Measurements from ENCODE around the gene WWC2.

Gene WWC2

DNA sequence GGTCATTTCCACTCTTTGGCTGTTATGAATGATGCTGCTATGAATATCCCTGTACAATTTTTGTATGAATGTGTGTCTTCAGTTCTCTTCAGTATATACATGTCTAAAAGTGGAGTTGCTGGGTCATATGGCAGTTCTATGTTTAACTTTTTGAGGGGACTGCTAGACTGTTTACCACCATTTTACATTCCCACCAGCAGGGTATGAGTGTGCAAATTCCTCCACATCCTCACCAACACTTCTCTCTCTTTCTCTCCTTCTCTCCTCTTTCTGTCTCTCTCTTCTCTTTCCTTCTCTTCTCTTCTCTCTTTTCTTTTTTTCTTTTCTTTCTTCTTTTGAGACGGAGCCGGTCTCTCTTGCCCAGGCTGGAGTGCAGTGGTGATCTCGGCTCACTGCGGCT, 7.8 kb downstream of the WWC2 start:
- ChIA-PET CTCF (interaction anchor here (0.6 kb wide), 1 partner anchor 53 kb away, joined by 3 read pairs; no protein-coding TSS in a partner anchor), POLR2A (no interaction called here)
- H3K9me3 ChIP-seq (ENCODE audit: control insufficient read depth, insufficient read depth, low read depth, low read length), result no peaks in the 10 kb centered on the region
- no peaks in the 10 kb centered on the region for H3K36me3 ChIP-seq (ENCODE audit: control insufficient read depth in 2 of 2, insufficient read depth in 1 of 2, low read length in 2 of 2)
- no peak overlapping the region for H3K4me3 ChIP-seq (ENCODE audit: low read depth, low read length)
- TF ChIP-seq WT1 (tag by site-specific recombination; IDR thresholded peaks at IDR 0.05), result no peak
- no peak for TF ChIP-seq ZNF184 (tag by site-specific recombination; IDR thresholded peaks at IDR 0.05)
- no peak for TF ChIP-seq GLI4 (tag by site-specific recombination; IDR thresholded peaks at IDR 0.05)
- TF ChIP-seq, protein P1, sequence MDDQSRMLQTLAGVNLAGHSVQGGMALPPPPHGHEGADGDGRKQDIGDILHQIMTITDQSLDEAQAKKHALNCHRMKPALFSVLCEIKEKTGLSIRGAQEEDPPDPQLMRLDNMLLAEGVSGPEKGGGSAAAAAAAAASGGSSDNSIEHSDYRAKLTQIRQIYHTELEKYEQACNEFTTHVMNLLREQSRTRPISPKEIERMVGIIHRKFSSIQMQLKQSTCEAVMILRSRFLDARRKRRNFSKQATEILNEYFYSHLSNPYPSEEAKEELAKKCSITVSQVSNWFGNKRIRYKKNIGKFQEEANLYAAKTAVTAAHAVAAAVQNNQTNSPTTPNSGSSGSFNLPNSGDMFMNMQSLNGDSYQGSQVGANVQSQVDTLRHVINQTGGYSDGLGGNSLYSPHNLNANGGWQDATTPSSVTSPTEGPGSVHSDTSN (CRISPR knock-in tag; IDR thresholded peaks at IDR 0.05), result no peak
- TF ChIP-seq SETDB1 (IDR thresholded peaks at IDR 0.05; ENCODE audit: insufficient read length, low read length), result no peak
- TF ChIP-seq SCRT1 (tag by site-specific recombination; IDR thresholded peaks at IDR 0.05; ENCODE audit: borderline replicate concordance), result no peak
- TF ChIP-seq ZNF776 (tag by site-specific recombination; IDR thresholded peaks at IDR 0.05; ENCODE audit: borderline replicate concordance), result no peak
- no peak for TF ChIP-seq KLF8 (tag by site-specific recombination; IDR thresholded peaks at IDR 0.05)
- no peak for TF ChIP-seq ZNF211 (tag by site-specific recombination; IDR thresholded peaks at IDR 0.05; ENCODE audit: low read depth)
- TF ChIP-seq, protein P2, sequence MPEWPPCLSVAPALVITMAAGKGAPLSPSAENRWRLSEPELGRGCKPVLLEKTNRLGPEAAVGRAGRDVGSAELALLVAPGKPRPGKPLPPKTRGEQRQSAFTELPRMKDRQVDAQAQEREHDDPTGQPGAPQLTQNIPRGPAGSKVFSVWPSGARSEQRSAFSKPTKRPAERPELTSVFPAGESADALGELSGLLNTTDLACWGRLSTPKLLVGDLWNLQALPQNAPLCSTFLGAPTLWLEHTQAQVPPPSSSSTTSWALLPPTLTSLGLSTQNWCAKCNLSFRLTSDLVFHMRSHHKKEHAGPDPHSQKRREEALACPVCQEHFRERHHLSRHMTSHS (tag by site-specific recombination; IDR thresholded peaks at IDR 0.05), result no peak
- no peak overlapping the region for H3K27ac ChIP-seq (ENCODE audit: extremely low read depth, low read depth, low read length)
- H3K4me1 ChIP-seq (ENCODE audit: control insufficient read depth, insufficient read depth, low read length), result peaks cover 14% of the 10 kb centered on the region

DNA sequence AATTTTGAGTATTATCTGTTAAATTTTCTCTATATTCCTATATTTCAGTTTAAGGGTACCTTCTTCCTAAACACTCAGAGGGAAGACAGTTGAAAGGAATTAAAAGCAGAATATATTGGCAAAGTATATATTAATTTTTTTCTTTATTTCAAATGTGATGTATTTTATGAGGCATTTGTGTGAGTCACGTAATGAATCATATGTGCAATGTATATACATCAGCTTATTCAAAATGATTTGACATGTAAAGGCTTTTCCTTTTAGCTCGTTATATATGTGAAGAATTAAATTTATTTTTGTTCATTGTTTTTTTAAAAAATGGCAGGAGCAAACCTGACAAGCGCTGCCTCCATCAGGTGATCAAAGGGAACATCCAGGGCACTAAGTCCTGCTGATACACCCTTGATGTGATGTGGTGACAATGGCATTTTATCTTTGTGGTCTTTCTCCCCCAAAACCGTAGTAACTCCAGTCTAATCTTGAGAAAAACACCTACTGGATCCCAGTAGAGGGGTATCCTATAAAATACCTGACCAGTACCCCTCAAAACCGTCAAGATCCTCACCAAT, 8.9 kb downstream of the WWC2 start:
- H3K4me3 ChIP-seq (ENCODE audit: low read depth, low read length), result no peak overlapping the region
- H3K36me3 ChIP-seq (ENCODE audit: control insufficient read depth in 2 of 2, insufficient read depth in 1 of 2, low read length in 2 of 2), result no peaks in the 10 kb centered on the region
- H3K4me1 ChIP-seq (ENCODE audit: control insufficient read depth, insufficient read depth, low read length), result peaks cover 7% of the 10 kb centered on the region; the same call in 1 of the 2 replicates
- H3K27ac ChIP-seq (ENCODE audit: extremely low read depth, low read depth, low read length), result no peak overlapping the region
- ChIA-PET CTCF (interaction anchor here (0.7 kb wide), 1 partner anchor 9 kb away, joined by 3 read pairs; no protein-coding TSS in a partner anchor), POLR2A (no interaction called here)
- TF ChIP-seq, protein P3, sequence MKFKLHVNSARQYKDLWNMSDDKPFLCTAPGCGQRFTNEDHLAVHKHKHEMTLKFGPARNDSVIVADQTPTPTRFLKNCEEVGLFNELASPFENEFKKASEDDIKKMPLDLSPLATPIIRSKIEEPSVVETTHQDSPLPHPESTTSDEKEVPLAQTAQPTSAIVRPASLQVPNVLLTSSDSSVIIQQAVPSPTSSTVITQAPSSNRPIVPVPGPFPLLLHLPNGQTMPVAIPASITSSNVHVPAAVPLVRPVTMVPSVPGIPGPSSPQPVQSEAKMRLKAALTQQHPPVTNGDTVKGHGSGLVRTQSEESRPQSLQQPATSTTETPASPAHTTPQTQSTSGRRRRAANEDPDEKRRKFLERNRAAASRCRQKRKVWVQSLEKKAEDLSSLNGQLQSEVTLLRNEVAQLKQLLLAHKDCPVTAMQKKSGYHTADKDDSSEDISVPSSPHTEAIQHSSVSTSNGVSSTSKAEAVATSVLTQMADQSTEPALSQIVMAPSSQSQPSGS (tag by site-specific recombination; IDR thresholded peaks at IDR 0.05; ENCODE audit: low read depth), result no peak
- no peak for TF ChIP-seq KLF9 (tag by site-specific recombination; IDR thresholded peaks at IDR 0.05; ENCODE audit: low read depth)
- no peak for TF ChIP-seq MZF1 (tag by site-specific recombination; IDR thresholded peaks at IDR 0.05; ENCODE audit: borderline replicate concordance)
- TF ChIP-seq ZSCAN30 (tag by site-specific recombination; IDR thresholded peaks at IDR 0.05), result no peak
- TF ChIP-seq ZNF366 (tag by site-specific recombination; conservative IDR thresholded peaks at IDR 0.05), result no peak
- TF ChIP-seq ZBTB17 (tag by site-specific recombination; IDR thresholded peaks at IDR 0.05), result no peak
- TF ChIP-seq, protein P4, sequence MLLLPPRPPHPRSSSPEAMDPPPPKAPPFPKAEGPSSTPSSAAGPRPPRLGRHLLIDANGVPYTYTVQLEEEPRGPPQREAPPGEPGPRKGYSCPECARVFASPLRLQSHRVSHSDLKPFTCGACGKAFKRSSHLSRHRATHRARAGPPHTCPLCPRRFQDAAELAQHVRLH (tag by site-specific recombination; IDR thresholded peaks at IDR 0.05), result no peak
- TF ChIP-seq ZNF19 (tag by site-specific recombination; IDR thresholded peaks at IDR 0.05; ENCODE audit: low read depth), result no peak
- no peak for TF ChIP-seq ZNF843 (tag by site-specific recombination; IDR thresholded peaks at IDR 0.05)
- TF ChIP-seq ZNF707 (tag by site-specific recombination; IDR thresholded peaks at IDR 0.05), result no peak
- no peak for TF ChIP-seq ZBTB21 (tag by site-specific recombination; IDR thresholded peaks at IDR 0.05)
- TF ChIP-seq, protein P5, sequence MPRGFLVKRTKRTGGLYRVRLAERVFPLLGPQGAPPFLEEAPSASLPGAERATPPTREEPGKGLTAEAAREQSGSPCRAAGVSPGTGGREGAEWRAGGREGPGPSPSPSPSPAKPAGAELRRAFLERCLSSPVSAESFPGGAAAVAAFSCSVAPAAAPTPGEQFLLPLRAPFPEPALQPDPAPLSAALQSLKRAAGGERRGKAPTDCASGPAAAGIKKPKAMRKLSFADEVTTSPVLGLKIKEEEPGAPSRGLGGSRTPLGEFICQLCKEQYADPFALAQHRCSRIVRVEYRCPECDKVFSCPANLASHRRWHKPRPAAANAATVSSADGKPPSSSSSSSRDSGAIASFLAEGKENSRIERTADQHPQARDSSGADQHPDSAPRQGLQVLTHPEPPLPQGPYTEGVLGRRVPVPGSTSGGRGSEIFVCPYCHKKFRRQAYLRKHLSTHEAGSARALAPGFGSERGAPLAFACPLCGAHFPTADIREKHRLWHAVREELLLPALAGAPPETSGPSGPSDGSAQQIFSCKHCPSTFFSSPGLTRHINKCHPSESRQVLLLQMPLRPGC (tag by site-specific recombination; IDR thresholded peaks at IDR 0.05), result no peak
- no peak for TF ChIP-seq ZNF335 (tag by site-specific recombination; conservative IDR thresholded peaks at IDR 0.05)
- H3K9me3 ChIP-seq (ENCODE audit: control insufficient read depth, insufficient read depth, low read depth, low read length), result no peaks in the 10 kb centered on the region
